GM12864 (cell line): Measurements from ENCODE around the gene CBX8.

Source experiments
- DNase-seq: peaks from one replicate; pipeline ENCODE4 v3.0.0-alpha.2; 2011; ENCODE audit warnings: low read depth
- H3K4me3 ChIP-seq: 2 replicates; pipeline ENCODE4 v1.5.1; 2011; ENCODE audit warnings: mild to moderate bottlenecking, low read depth, low read length, control low read depth
- CTCF ChIP-seq: IDR thresholded peaks from 2 replicates; pipeline ENCODE4 v1.5.1; 2011; ENCODE audit warnings: low read depth, mild to moderate bottlenecking, moderate library complexity, low read length, control low read depth, inconsistent platforms; ENCODE audit errors: missing control alignments

CBX8 gene

GRCh38 chr17:79829457-79829856, 32.6 kb upstream of the CBX8 start:
- DNase-seq, result no peak
- H3K4me3 ChIP-seq, result no peak overlapping the region
- TF ChIP-seq CTCF, result no peak

- no peak for TF ChIP-seq CTCF
- H3K4me3 ChIP-seq, result no peak overlapping the region
- no peak for DNase-seq
Observed at GRCh38 chr17:79829004-79829403, 32.1 kb upstream of the CBX8 start.

- H3K4me3 ChIP-seq, result no peak overlapping the region
- DNase-seq, result no peak
- TF ChIP-seq CTCF, result no peak
Observed at GRCh38 chr17:79826841-79827578, 30.1 kb upstream of the CBX8 start.

GRCh38 chr17:79826204-79826680, 29.4 kb upstream of the CBX8 start:
- no peak for DNase-seq
- H3K4me3 ChIP-seq, result no peak overlapping the region
- TF ChIP-seq CTCF, result no peak

GRCh38 chr17:79825580-79825921, 28.7 kb upstream of the CBX8 start:
- TF ChIP-seq CTCF, result no peak
- no peak overlapping the region for H3K4me3 ChIP-seq
- no peak for DNase-seq

GRCh38 chr17:79824893-79825579, 28.2 kb upstream of the CBX8 start:
- H3K4me3 ChIP-seq, result no peak overlapping the region
- no peak for DNase-seq
- no peak for TF ChIP-seq CTCF
